Fibroblast of peridontal ligament (primary cell): ENCODE results near the gene ENKD1.

Experiments used
- DNase-seq: peaks from one replicate; pipeline ENCODE4 v3.0.0-alpha.2; 2010; ENCODE audit errors: extremely low read depth

The ENKD1 gene

GRCh38 chr16:67648764-67649407, 17.7 kb downstream of the ENKD1 start:
- DNase-seq = no peak

- no peak for DNase-seq
These were observed 18.3 kb downstream of the ENKD1 start for GRCh38 chr16:67648088-67648763.

- DNase-seq = no peak
These were observed 18.9 kb downstream of the ENKD1 start for GRCh38 chr16:67647681-67648080.

- DNase-seq = no peak
These were observed 19.4 kb downstream of the ENKD1 start for GRCh38 chr16:67647111-67647651.

GRCh38 chr16:67645397-67646121, 21.0 kb downstream of the ENKD1 start:
- no peak for DNase-seq

GRCh38 chr16:67644038-67644437, 22.5 kb downstream of the ENKD1 start:
- no peak for DNase-seq

GRCh38 chr16:67641779-67642708, 24.5 kb downstream of the ENKD1 start:
- peak; percentile 65 for DNase-seq

GRCh38 chr16:67637625-67638024, 28.9 kb downstream of the ENKD1 start:
- no peak for DNase-seq

GRCh38 chr16:67636713-67637112, 29.8 kb downstream of the ENKD1 start:
- DNase-seq = no peak

GRCh38 chr16:67632415-67633172, 34.0 kb downstream of the ENKD1 start:
- peak; percentile 55 for DNase-seq

- DNase-seq = no peak
These were observed 38.3 kb downstream of the ENKD1 start for GRCh38 chr16:67628216-67628615.

- DNase-seq = no peak
These were observed 52.7 kb downstream of the ENKD1 start for GRCh38 chr16:67613808-67614207.
